Natural killer cell (primary cell): ENCODE measurements around the gene S100A7A. TPM values are rescaled to one million over a fixed set of nuclear protein-coding genes. Genes with fewer than 3 reads are reported as not detected.

ENCODE experiments used
- ATAC-seq, 3 donors: fragments of 150-1000 bp in 2 of 3; fragments of 200-7000 bp in 1 of 3; cut with Tn5 transposase; 1 replicate in 1 of 3; 2 replicates in 2 of 3; pipeline ENCODE4 v1.10.0; 2021; ENCODE audit warnings: mild to moderate bottlenecking in 2 of 3, moderate library complexity in 2 of 3
- DNase-seq, 2 donors: peaks; one replicate each; pipeline versions ENCODE4 v3.0.0 to v3.0.0-alpha.2; 2013 to 2021; ENCODE audit warnings: mixed read lengths in 1 of 2
- H3K27ac ChIP-seq: one replicate; pipeline ENCODE4 v1.5.1; 2013; ENCODE audit warnings: mild to moderate bottlenecking, low read length
- H3K27me3 ChIP-seq: one replicate; pipeline ENCODE4 v1.6.1; 2013; ENCODE audit warnings: low read length; ENCODE audit not compliant: control insufficient read depth, insufficient read depth
- H3K36me3 ChIP-seq: one replicate; pipeline ENCODE4 v1.6.1; 2013; ENCODE audit warnings: low read length; ENCODE audit not compliant: control insufficient read depth, insufficient read depth
- H3K4me1 ChIP-seq: one replicate; pipeline ENCODE4 v1.6.1; 2013; ENCODE audit warnings: low read length; ENCODE audit not compliant: control insufficient read depth, insufficient read depth
- H3K4me3 ChIP-seq: one replicate; pipeline ENCODE4 v1.5.1; 2013; ENCODE audit warnings: low read length
- H3K9me3 ChIP-seq: one replicate; pipeline ENCODE4 v1.6.1; 2013; ENCODE audit warnings: low read length; ENCODE audit not compliant: control insufficient read depth, insufficient read depth
- H3K27ac Mint-ChIP-seq, 2 donors: one replicate each; pipeline ENCODE4 v1.8.0; 2022; ENCODE audit warnings: mild to moderate bottlenecking in 2 of 2, mixed read lengths in 2 of 2, moderate library complexity in 1 of 2
- H3K27me3 Mint-ChIP-seq, 2 donors: one replicate each; pipeline ENCODE4 v1.8.0; 2022; ENCODE audit warnings: low read depth in 2 of 2, mixed read lengths in 2 of 2
- H3K36me3 Mint-ChIP-seq: one replicate; pipeline ENCODE4 v1.8.0; 2022; ENCODE audit warnings: mixed read lengths
- H3K4me1 Mint-ChIP-seq, 2 donors: one replicate each; pipeline ENCODE4 v1.8.0; 2022; ENCODE audit warnings: mixed read lengths in 2 of 2
- H3K4me3 Mint-ChIP-seq: one replicate; pipeline ENCODE4 v1.8.0; 2022; ENCODE audit warnings: mild to moderate bottlenecking, moderate library complexity, mixed read lengths
- H3K9me3 Mint-ChIP-seq, 2 donors: one replicate each; pipeline ENCODE4 v1.8.0; 2022; ENCODE audit warnings: mixed read lengths in 2 of 2
- CTCF ChIP-seq: fragments of 200-600 bp; IDR thresholded peaks from one replicate; pipeline ENCODE4 v1.8.0; 2022; ENCODE audit warnings: antibody characterized with exemption
- WGBS: methylation state at CpG from one replicate; pipeline ENCODE4 v1.1.7; 2013; ENCODE audit warnings: missing lambda C conversion rate; ENCODE audit not compliant: insufficient coverage; 5-methylcytosine and 5-hydroxymethylcytosine counted together
- intact Hi-C: fragments of 100-400 bp; cut with micrococcal nuclease; formaldehyde crosslinking; loops from one replicate; pipeline ENCODE4 v1.14.2; 2022
- total RNA-seq, 4 donors: library from RNA; stranded (reverse); fragments of 120-200 nt in 1 of 4; gene quantifications; one replicate each; pipeline versions ENCODE4 v1.2.3 to v1.2.4, GENCODE V29; 2013 to 2022

Gene S100A7A
- total RNA-seq, 3 donors from 2014 or later (not counting 1 experiment from before 2014, with no cell fraction given), result not detected

- Histone ChIP-seq H3K27ac (no peak overlapping the region), H3K4me1 (no peaks in the 10 kb centered on the region), H3K27me3 (no peaks in the 10 kb centered on the region), H3K9me3 (no peaks in the 10 kb centered on the region), H3K4me3 (no peak overlapping the region), H3K36me3 (no peaks in the 10 kb centered on the region)
- Mint-ChIP-seq H3K9me3 (no peaks in the 10 kb centered on the region), H3K4me3 (no peak overlapping the region), H3K36me3 (no peaks in the 10 kb centered on the region), H3K27ac (no peak overlapping the region), H3K27me3 (peaks cover 19 to 20% of the 10 kb centered on the region in 2 donors), H3K4me1 (no peaks in the 10 kb centered on the region)
- WGBS, result 71% methylated on average over 15 of the region's 17 CpGs
- ATAC-seq (no peak), DNase-seq (no peak)
- intact Hi-C loops, result no loop called here
- TF ChIP-seq CTCF, result no peak
These were observed 26.1 kb upstream of the S100A7A start for GRCh38 chr1:153389973-153390879.

GRCh38 chr1:153390938-153391710, 25.2 kb upstream of the S100A7A start, which contains the start of gene S100A8:
S100A8 (minus strand) TSS chr1:153391073; CDS start chr1:153390535, 538 bp downstream.
- Histone ChIP-seq H3K36me3 (no peaks in the 10 kb centered on the region), H3K4me3 (no peak within 1 kb of the TSS), H3K27ac (no peak within 1 kb of the TSS), H3K4me1 (no peaks in the 10 kb centered on the region), H3K27me3 (no peaks in the 10 kb centered on the region), H3K9me3 (no peaks in the 10 kb centered on the region)
- intact Hi-C loops, result no loop called here
- no peaks in the 10 kb centered on the region for H3K36me3 Mint-ChIP-seq
- WGBS, result 71% methylated on average over 6 of the region's 7 CpGs
- no peaks in the 10 kb centered on the region for H3K4me1 Mint-ChIP-seq
- H3K27me3 Mint-ChIP-seq, result peaks cover 20 to 22% of the 10 kb centered on the region in 2 donors
- no peak for TF ChIP-seq CTCF
- no peaks in the 10 kb centered on the region for H3K9me3 Mint-ChIP-seq
- H3K4me3 Mint-ChIP-seq, result no peak within 1 kb of the TSS
- no peak for DNase-seq
- ATAC-seq, result no peak
- no peak within 1 kb of the TSS for H3K27ac Mint-ChIP-seq

GRCh38 chr1:153392258-153392657, 24.1 kb upstream of the S100A7A start:
- 80% methylated on average over 1 of the region's 3 CpGs for WGBS
- no peak for ATAC-seq
- TF ChIP-seq CTCF, result no peak
- DNase-seq, result no peak
- Histone ChIP-seq H3K9me3 (no peaks in the 10 kb centered on the region), H3K4me1 (no peaks in the 10 kb centered on the region), H3K27ac (no peak overlapping the region), H3K4me3 (no peak overlapping the region), H3K27me3 (no peaks in the 10 kb centered on the region), H3K36me3 (no peaks in the 10 kb centered on the region)
- H3K4me1 Mint-ChIP-seq, result no peaks in the 10 kb centered on the region
- no peak overlapping the region for H3K27ac Mint-ChIP-seq
- H3K9me3 Mint-ChIP-seq, result no peaks in the 10 kb centered on the region
- peaks cover 11 to 16% of the 10 kb centered on the region in 2 donors for H3K27me3 Mint-ChIP-seq
- intact Hi-C loops, result no loop called here
- H3K36me3 Mint-ChIP-seq, result no peaks in the 10 kb centered on the region
- H3K4me3 Mint-ChIP-seq, result no peak overlapping the region
